GM12878 (cell line): ENCODE data around the gene NUFIP1. TPM values are rescaled to one million over a fixed set of nuclear protein-coding genes. Genes with fewer than 3 reads are reported as not detected.

Experiments
- BCL11A ChIP-seq: IDR thresholded peaks from 2 replicates; pipeline ENCODE4 v1.6.1; 2011; ENCODE audit warnings: low read depth, low read length
- ELK1 ChIP-seq: IDR thresholded peaks from 2 replicates; pipeline ENCODE4 v1.6.1; 2012; ENCODE audit warnings: low read depth, low read length, improper control_type of control experiment
- GATAD2B ChIP-seq: fragments of 450-650 bp; conservative IDR thresholded peaks from 2 replicates; pipeline ENCODE4 v1.6.1; 2017; ENCODE audit warnings: low read depth, mild to moderate bottlenecking, moderate library complexity
- JUND ChIP-seq: IDR thresholded peaks from 2 replicates; pipeline ENCODE4 v1.6.1; 2012; ENCODE audit warnings: low read depth, mild to moderate bottlenecking, low read length, improper control_type of control experiment, moderate library complexity
- MTA2 ChIP-seq: fragments of 450-650 bp; IDR thresholded peaks from 2 replicates; pipeline ENCODE4 v1.6.1; 2016; ENCODE audit warnings: low read depth, mild to moderate bottlenecking, moderate library complexity
- NR2F1 ChIP-seq: fragments of 450-650 bp; conservative IDR thresholded peaks from 2 replicates; pipeline ENCODE4 v1.6.1; 2017; ENCODE audit warnings: mild to moderate bottlenecking
- NRF1 ChIP-seq: conservative IDR thresholded peaks from 2 replicates; pipeline ENCODE4 v1.6.1; 2011; ENCODE audit warnings: mild to moderate bottlenecking, low read depth, low read length, improper control_type of control experiment
- POLR2AphosphoS2 ChIP-seq: IDR thresholded peaks from 2 replicates; pipeline ENCODE4 v1.6.1; 2011; ENCODE audit warnings: low read depth, mild to moderate bottlenecking, low read length, improper control_type of control experiment, moderate library complexity
- RAD51 ChIP-seq: fragments of 450-650 bp; IDR thresholded peaks from 2 replicates; pipeline ENCODE4 v1.6.1; 2016; ENCODE audit warnings: moderate library complexity, mild to moderate bottlenecking, inconsistent platforms
- SMAD1 ChIP-seq: fragments of 450-650 bp; IDR thresholded peaks from 2 replicates; pipeline ENCODE4 v1.6.1; 2018; ENCODE audit warnings: mild to moderate bottlenecking, low read depth; ENCODE audit not compliant: partially characterized antibody
- TARDBP ChIP-seq: IDR thresholded peaks from 2 replicates; pipeline ENCODE4 v1.6.1; 2016; ENCODE audit warnings: borderline replicate concordance
- TCF3 ChIP-seq: IDR thresholded peaks from 2 replicates; pipeline ENCODE4 v1.6.1; 2012; ENCODE audit warnings: low read depth, mild to moderate bottlenecking, low read length, borderline replicate concordance; ENCODE audit not compliant: insufficient read depth
- ZBTB40 ChIP-seq: fragments of 450-650 bp; IDR thresholded peaks from 2 replicates; pipeline ENCODE4 v1.6.1; 2016; ENCODE audit warnings: mild to moderate bottlenecking, moderate library complexity, borderline replicate concordance
- polyA plus RNA-seq, 11 experiments: library from polyadenylated mRNA; depleted of rRNA in 4 of 11; unstranded in 6 of 11; stranded (reverse) in 5 of 11; fragments of >200 nt; fragmentation: Nextera tagmentation in 4 of 11; fragmentation: Illumina TruSeq in 1 of 11; extraction: Ambion mirVana in 4 of 11; extraction: Trizol in 1 of 11; gene quantifications; 1 replicate in 1 of 11; 2 replicates in 10 of 11; pipeline versions ENCODE4 v1.2.1 to v1.2.3, GENCODE V29; 2011 to 2016; ENCODE audit warnings: inconsistent platforms in 2 of 11, missing spikeins in 2 of 11, low read depth in 1 of 11
- total RNA-seq, 4 experiments: library from RNA; depleted of rRNA in 3 of 4; stranded (reverse); fragments of >200 nt in 3 of 4; fragmentation: Illumina TruSeq in 1 of 4; extraction: Trizol in 1 of 4; gene quantifications; 2 replicates each; pipeline versions ENCODE4 v1.2.1 to v1.2.3, GENCODE V29; 2013 to 2021
- TF ChIP-seq, protein P1 (sequence below): fragments of 450-650 bp; IDR thresholded peaks from 2 replicates; pipeline ENCODE4 v1.6.1; 2017; ENCODE audit warnings: low read depth, mild to moderate bottlenecking, moderate library complexity
- TF ChIP-seq, protein P2 (sequence below), 3 experiments: IDR thresholded peaks in 2 of 3; conservative IDR thresholded peaks in 1 of 3; 2 replicates each; pipeline ENCODE4 v1.5.1; 2011; ENCODE audit warnings: low read depth in 3 of 3, low read length in 3 of 3, mild to moderate bottlenecking in 3 of 3, control low read depth in 2 of 3, moderate library complexity in 2 of 3, inconsistent platforms in 1 of 3, mixed read lengths in 1 of 3; ENCODE audit not compliant: control insufficient read depth in 2 of 3, insufficient read depth in 1 of 3; ENCODE audit errors: extremely low read depth in 1 of 3
- TF ChIP-seq, protein P3 (sequence below): IDR thresholded peaks from 2 replicates; pipeline ENCODE4 v1.6.1; 2012; ENCODE audit warnings: low read length, inconsistent platforms
- TF ChIP-seq, protein P4 (sequence below): fragments of 150-350 bp; IDR thresholded peaks from 2 replicates; pipeline ENCODE4 v1.6.1; 2014; ENCODE audit warnings: mild to moderate bottlenecking, low read depth, low read length

The NUFIP1 gene
- total and polyA plus RNA-seq, 10 of the 15 experiments (the other 5 are each of a cell fraction or from before 2014, with no cell fraction given), result 2.5 to 11.2 (median 7.0) TPM

DNA sequence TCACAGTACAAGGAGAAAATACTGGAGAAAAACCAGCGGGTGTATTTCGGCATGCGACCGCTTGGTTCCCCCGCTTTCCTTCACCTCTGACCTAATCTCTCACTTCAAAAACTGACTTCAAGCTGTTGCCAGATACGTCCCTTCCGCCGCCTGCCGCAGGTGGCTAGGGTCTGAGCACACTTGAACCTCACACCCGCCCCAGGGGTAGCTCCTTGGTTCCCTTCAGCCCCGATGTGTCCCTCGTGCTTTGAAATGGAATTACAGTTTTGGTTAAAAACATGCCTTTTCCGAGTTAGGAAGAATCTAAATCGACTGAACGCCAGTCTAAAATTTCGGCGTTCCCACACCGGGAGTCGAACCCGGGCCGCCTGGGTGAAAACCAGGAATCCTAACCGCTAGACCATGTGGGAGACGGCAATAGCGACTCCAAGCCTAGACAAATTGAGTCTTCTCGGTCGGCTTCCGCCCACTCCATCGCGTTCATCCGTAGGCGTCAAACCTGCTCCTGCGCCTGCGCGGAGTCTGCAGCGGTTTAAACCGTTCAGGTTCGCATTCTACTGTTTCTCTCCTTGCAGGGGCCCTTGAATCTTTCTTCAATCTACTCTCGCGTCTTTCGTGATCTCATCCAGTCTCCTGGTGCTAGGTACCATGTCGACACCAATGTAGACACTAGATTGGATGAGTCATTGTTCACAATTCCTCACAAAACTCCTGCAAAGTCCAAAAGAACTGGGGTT lies 71.5 kb downstream of the NUFIP1 start (continued):
- TF ChIP-seq ELK1, result no peak
- peak; percentile 84 for TF ChIP-seq NRF1
- TF ChIP-seq GATAD2B, result peak; percentile 85
- no peak for TF ChIP-seq JUND
- TF ChIP-seq TARDBP, result peak; percentile 97
- no peak for TF ChIP-seq POLR2AphosphoS2
- TF ChIP-seq NR2F1, result peak; percentile 98
- TF ChIP-seq ZBTB40, result peak; percentile 88
- TF ChIP-seq, protein P1, sequence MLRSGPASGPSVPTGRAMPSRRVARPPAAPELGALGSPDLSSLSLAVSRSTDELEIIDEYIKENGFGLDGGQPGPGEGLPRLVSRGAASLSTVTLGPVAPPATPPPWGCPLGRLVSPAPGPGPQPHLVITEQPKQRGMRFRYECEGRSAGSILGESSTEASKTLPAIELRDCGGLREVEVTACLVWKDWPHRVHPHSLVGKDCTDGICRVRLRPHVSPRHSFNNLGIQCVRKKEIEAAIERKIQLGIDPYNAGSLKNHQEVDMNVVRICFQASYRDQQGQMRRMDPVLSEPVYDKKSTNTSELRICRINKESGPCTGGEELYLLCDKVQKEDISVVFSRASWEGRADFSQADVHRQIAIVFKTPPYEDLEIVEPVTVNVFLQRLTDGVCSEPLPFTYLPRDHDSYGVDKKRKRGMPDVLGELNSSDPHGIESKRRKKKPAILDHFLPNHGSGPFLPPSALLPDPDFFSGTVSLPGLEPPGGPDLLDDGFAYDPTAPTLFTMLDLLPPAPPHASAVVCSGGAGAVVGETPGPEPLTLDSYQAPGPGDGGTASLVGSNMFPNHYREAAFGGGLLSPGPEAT, result peak; percentile 92
- TF ChIP-seq TCF3, result 0 out of 2 replicates have a peak, but pooled peaks have one; percentile 23
- TF ChIP-seq MTA2, result peak; percentile 55; the same call in 1 of the 2 replicates
- peak; percentile 78 for TF ChIP-seq RAD51
- TF ChIP-seq, protein P2, sequence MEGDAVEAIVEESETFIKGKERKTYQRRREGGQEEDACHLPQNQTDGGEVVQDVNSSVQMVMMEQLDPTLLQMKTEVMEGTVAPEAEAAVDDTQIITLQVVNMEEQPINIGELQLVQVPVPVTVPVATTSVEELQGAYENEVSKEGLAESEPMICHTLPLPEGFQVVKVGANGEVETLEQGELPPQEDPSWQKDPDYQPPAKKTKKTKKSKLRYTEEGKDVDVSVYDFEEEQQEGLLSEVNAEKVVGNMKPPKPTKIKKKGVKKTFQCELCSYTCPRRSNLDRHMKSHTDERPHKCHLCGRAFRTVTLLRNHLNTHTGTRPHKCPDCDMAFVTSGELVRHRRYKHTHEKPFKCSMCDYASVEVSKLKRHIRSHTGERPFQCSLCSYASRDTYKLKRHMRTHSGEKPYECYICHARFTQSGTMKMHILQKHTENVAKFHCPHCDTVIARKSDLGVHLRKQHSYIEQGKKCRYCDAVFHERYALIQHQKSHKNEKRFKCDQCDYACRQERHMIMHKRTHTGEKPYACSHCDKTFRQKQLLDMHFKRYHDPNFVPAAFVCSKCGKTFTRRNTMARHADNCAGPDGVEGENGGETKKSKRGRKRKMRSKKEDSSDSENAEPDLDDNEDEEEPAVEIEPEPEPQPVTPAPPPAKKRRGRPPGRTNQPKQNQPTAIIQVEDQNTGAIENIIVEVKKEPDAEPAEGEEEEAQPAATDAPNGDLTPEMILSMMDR (IDR thresholded peaks at IDR 0.05 in 2 of 3, conservative IDR thresholded peaks at IDR 0.05 in 1 of 3; ENCODE audit: control insufficient read depth in 2 of 3, extremely low read depth in 1 of 3, insufficient read depth in 1 of 3, low read depth in 3 of 3, low read length in 3 of 3), result peak in 2 of 3 experiments; percentile 11 to 40; a peak in 5 of 6 replicates
- TF ChIP-seq BCL11A, result no peak
- TF ChIP-seq, protein P3, sequence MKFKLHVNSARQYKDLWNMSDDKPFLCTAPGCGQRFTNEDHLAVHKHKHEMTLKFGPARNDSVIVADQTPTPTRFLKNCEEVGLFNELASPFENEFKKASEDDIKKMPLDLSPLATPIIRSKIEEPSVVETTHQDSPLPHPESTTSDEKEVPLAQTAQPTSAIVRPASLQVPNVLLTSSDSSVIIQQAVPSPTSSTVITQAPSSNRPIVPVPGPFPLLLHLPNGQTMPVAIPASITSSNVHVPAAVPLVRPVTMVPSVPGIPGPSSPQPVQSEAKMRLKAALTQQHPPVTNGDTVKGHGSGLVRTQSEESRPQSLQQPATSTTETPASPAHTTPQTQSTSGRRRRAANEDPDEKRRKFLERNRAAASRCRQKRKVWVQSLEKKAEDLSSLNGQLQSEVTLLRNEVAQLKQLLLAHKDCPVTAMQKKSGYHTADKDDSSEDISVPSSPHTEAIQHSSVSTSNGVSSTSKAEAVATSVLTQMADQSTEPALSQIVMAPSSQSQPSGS, result peak; percentile 82
- TF ChIP-seq, protein P4, sequence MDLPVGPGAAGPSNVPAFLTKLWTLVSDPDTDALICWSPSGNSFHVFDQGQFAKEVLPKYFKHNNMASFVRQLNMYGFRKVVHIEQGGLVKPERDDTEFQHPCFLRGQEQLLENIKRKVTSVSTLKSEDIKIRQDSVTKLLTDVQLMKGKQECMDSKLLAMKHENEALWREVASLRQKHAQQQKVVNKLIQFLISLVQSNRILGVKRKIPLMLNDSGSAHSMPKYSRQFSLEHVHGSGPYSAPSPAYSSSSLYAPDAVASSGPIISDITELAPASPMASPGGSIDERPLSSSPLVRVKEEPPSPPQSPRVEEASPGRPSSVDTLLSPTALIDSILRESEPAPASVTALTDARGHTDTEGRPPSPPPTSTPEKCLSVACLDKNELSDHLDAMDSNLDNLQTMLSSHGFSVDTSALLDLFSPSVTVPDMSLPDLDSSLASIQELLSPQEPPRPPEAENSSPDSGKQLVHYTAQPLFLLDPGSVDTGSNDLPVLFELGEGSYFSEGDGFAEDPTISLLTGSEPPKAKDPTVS, result peak; percentile 55; the same call in 1 of the 2 replicates
- no peak for TF ChIP-seq SMAD1
